ENCODE measurements around the gene NTN3. TPM values are rescaled to one million over a fixed set of nuclear protein-coding genes. Genes with fewer than 3 reads are reported as not detected.
A peak's percentile ranks its signal among the peaks of the same experiment; 100 is the strongest.

NTN3 gene
- total RNA-seq, 1 experiment from 2014 or later, result 0.44 TPM

- DNase-seq (ENCODE audit: low read depth), result no peak
Measured at GRCh38 chr16:2466667-2467527, 4.2 kb upstream of the NTN3 start.

GRCh38 chr16:2467528-2468232, 3.4 kb upstream of the NTN3 start:
- DNase-seq (ENCODE audit: low read depth), result peak; percentile 85

- DNase-seq (ENCODE audit: low read depth), result peak; percentile 62
Measured at GRCh38 chr16:2468233-2468724, 2.8 kb upstream of the NTN3 start.

- DNase-seq (ENCODE audit: low read depth), result peak; percentile 65
Measured at GRCh38 chr16:2468725-2469398, 2.2 kb upstream of the NTN3 start.

- no peak for DNase-seq (ENCODE audit: low read depth)
Measured at GRCh38 chr16:2469399-2470233, 1.5 kb upstream of the NTN3 start.

- DNase-seq (ENCODE audit: low read depth), result no peak
Measured at GRCh38 chr16:2470234-2470601, 879 bp upstream of the NTN3 start.

- DNase-seq (ENCODE audit: low read depth), result peak; percentile 48
Measured at GRCh38 chr16:2470603-2471015, 488 bp upstream of the NTN3 start.

GRCh38 chr16:2471653-2472487, 773 bp downstream of the NTN3 start:
- no peak for DNase-seq (ENCODE audit: low read depth)

GRCh38 chr16:2472488-2472864, 1.4 kb downstream of the NTN3 start:
- no peak for DNase-seq (ENCODE audit: low read depth)

GRCh38 chr16:2472885-2473445, 1.9 kb downstream of the NTN3 start:
- DNase-seq (ENCODE audit: low read depth), result no peak

- DNase-seq (ENCODE audit: low read depth), result peak; percentile 43
Measured at GRCh38 chr16:2473446-2473926, 2.4 kb downstream of the NTN3 start.

GRCh38 chr16:2473999-2474876, 3.1 kb downstream of the NTN3 start:
- DNase-seq (ENCODE audit: low read depth), result peak; percentile 47

- DNase-seq (ENCODE audit: low read depth), result peak; percentile 79
Measured at GRCh38 chr16:2474877-2475412, 3.8 kb downstream of the NTN3 start, which contains the start of gene TBC1D24. Gene TBC1D24 (plus strand): TSS chr16:2475127. CDS start chr16:2496149, 21,022 bp downstream.

GRCh38 chr16:2475413-2476344, 4.6 kb downstream of the NTN3 start:
- DNase-seq (ENCODE audit: low read depth), result no peak

- no peak for DNase-seq (ENCODE audit: low read depth)
Measured at GRCh38 chr16:2476345-2476720, 5.2 kb downstream of the NTN3 start.

- no peak for DNase-seq (ENCODE audit: low read depth)
Measured at GRCh38 chr16:2476741-2477140, 5.6 kb downstream of the NTN3 start.

GRCh38 chr16:2477327-2477726, 6.2 kb downstream of the NTN3 start:
- DNase-seq (ENCODE audit: low read depth), result no peak

- DNase-seq (ENCODE audit: low read depth), result no peak
Measured at GRCh38 chr16:2478279-2478678, 7.2 kb downstream of the NTN3 start.

All from M059J (cell line).